Neuronal stem cell (in vitro differentiated cells): ENCODE data around the gene GPR87.

Source experiments
- DNase-seq: peaks from one replicate; pipeline ENCODE4 v3.0.0-alpha.2; 2013; ENCODE audit warnings: low spot score
- H2AFZ ChIP-seq: one replicate; pipeline ENCODE4 v1.6.1; 2013; ENCODE audit warnings: mild to moderate bottlenecking, low read length, inconsistent platforms
- H2AK5ac ChIP-seq: 2 replicates; pipeline ENCODE4 v1.6.1; 2013; ENCODE audit warnings: low read depth, mild to moderate bottlenecking, inconsistent platforms, low read length, moderate library complexity, mixed read lengths
- H2BK120ac ChIP-seq: 2 replicates; pipeline ENCODE4 v1.6.1; 2013; ENCODE audit warnings: low read depth, mild to moderate bottlenecking, inconsistent platforms, low read length, moderate library complexity, mixed read lengths
- H2BK12ac ChIP-seq: one replicate; pipeline ENCODE4 v1.6.1; 2013; ENCODE audit warnings: low read length, inconsistent platforms
- H2BK15ac ChIP-seq: 2 replicates; pipeline ENCODE4 v1.6.1; 2013; ENCODE audit warnings: mild to moderate bottlenecking, low read length, inconsistent platforms, mixed read lengths
- H2BK5ac ChIP-seq: one replicate; pipeline ENCODE4 v1.6.1; 2013; ENCODE audit warnings: inconsistent platforms, mild to moderate bottlenecking, low read length, moderate library complexity
- H3K14ac ChIP-seq: one replicate; pipeline ENCODE4 v1.6.1; 2013; ENCODE audit warnings: low read length, inconsistent platforms
- H3K18ac ChIP-seq: 2 replicates; pipeline ENCODE4 v1.6.1; 2013; ENCODE audit warnings: low read length, inconsistent platforms
- H3K23ac ChIP-seq: 2 replicates; pipeline ENCODE4 v1.6.1; 2013; ENCODE audit warnings: low read depth, mild to moderate bottlenecking, mixed read lengths, low read length, inconsistent platforms; ENCODE audit not compliant: poor library complexity
- H3K27ac ChIP-seq: replicated peaks from 3 replicates; pipeline ENCODE4 v1.5.1; 2013; ENCODE audit warnings: low read length, inconsistent platforms
- H3K27me3 ChIP-seq, 3 experiments: 2 replicates each; pipeline ENCODE4 v1.6.1; 2013; ENCODE audit warnings: low read length in 3 of 3, mild to moderate bottlenecking in 2 of 3, inconsistent platforms in 1 of 3, low read depth in 1 of 3, mixed read lengths in 1 of 3, moderate library complexity in 1 of 3; ENCODE audit not compliant: control insufficient read depth in 3 of 3, insufficient read depth in 3 of 3
- H3K36me3 ChIP-seq, 2 donors: replicated peaks in 1 of 2; 2 replicates each; pipeline ENCODE4 v1.6.1; 2013; ENCODE audit warnings: low read length in 2 of 2; ENCODE audit not compliant: control insufficient read depth in 2 of 2, insufficient read depth in 2 of 2
- H3K4ac ChIP-seq: 2 replicates; pipeline ENCODE4 v1.6.1; 2013; ENCODE audit warnings: inconsistent platforms, mild to moderate bottlenecking, low read length, moderate library complexity
- H3K4me1 ChIP-seq, 2 donors: 1 replicate in 1 of 2; 2 replicates in 1 of 2; pipeline ENCODE4 v1.6.1; 2013; ENCODE audit warnings: low read length in 2 of 2, low read depth in 1 of 2; ENCODE audit not compliant: control insufficient read depth in 2 of 2, insufficient read depth in 1 of 2
- H3K4me2 ChIP-seq: one replicate; pipeline ENCODE4 v1.6.1; 2013; ENCODE audit warnings: mild to moderate bottlenecking, low read length, inconsistent platforms; ENCODE audit not compliant: insufficient read depth, poor library complexity, severe bottlenecking
- H3K4me3 ChIP-seq, 2 donors: 2 replicates each; pipeline ENCODE4 v1.5.1; 2013; ENCODE audit warnings: low read length in 2 of 2, mild to moderate bottlenecking in 2 of 2, inconsistent platforms in 1 of 2, moderate library complexity in 1 of 2
- H3K79me1 ChIP-seq: one replicate; pipeline ENCODE4 v1.6.1; 2013; ENCODE audit warnings: low read depth, mild to moderate bottlenecking, inconsistent platforms, low read length, moderate library complexity
- H3K9ac ChIP-seq: one replicate; pipeline ENCODE4 v1.6.1; 2013; ENCODE audit warnings: mild to moderate bottlenecking, low read depth, low read length, inconsistent platforms; ENCODE audit not compliant: poor library complexity
- H3K9me3 ChIP-seq, 2 donors: replicated peaks in 1 of 2; 2 replicates each; pipeline versions ENCODE3 to v1.6.1; 2013; ENCODE audit warnings: low read length in 2 of 2, mild to moderate bottlenecking in 2 of 2, inconsistent platforms in 1 of 2, low read depth in 1 of 2, mixed read lengths in 1 of 2, moderate library complexity in 1 of 2; ENCODE audit not compliant: control insufficient read depth in 2 of 2, insufficient read depth in 1 of 2
- H4K8ac ChIP-seq: one replicate; pipeline ENCODE4 v1.6.1; 2013; ENCODE audit warnings: low read depth, mild to moderate bottlenecking, inconsistent platforms, low read length, moderate library complexity
- H4K91ac ChIP-seq: one replicate; pipeline ENCODE4 v1.6.1; 2013; ENCODE audit warnings: low read length, low read depth, mild to moderate bottlenecking, inconsistent platforms; ENCODE audit not compliant: poor library complexity
- WGBS, 2 donors: extraction: QIAGEN DNeasy Blood & Tissue Kit; methylation state at CpG; one replicate each; pipeline ENCODE4 v1.1.7; 2013; ENCODE audit warnings: missing lambda C conversion rate in 2 of 2, mixed read lengths in 1 of 2; ENCODE audit not compliant: insufficient read length in 2 of 2, insufficient replicate concordance in 1 of 2; ENCODE audit errors: extremely low coverage in 2 of 2; 5-methylcytosine and 5-hydroxymethylcytosine counted together

Gene GPR87

DNA sequence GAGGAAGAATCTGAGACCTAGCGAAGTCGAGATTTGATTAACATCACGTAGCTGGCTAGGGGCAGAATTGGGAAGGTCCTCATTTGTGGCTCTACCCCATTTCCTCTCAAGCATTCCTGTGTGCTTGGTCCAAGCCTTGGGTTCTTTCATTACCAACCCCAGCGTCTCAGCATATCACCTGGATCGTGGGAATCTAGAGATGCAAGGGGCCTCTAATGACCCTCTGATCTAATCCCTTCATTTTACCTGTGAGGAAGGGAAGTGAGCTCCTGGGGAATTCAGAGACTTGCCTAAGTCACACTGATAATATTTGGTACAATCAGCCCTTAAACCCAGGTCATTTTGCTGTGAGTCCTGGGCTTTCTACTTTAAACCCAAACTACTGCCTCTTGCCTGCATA is 2.0 kb downstream of the GPR87 start:
- no peak overlapping the region for H2BK15ac ChIP-seq
- H3K14ac ChIP-seq, result no peak overlapping the region
- H3K4me1 ChIP-seq, result no peaks in the 10 kb centered on the region
- H3K18ac ChIP-seq, result no peak overlapping the region
- no CpG with 5 or more reads among the region's 5 CpGs for WGBS, 2 donors
- H3K23ac ChIP-seq, result no peak overlapping the region
- DNase-seq, result no peak
- H2BK12ac ChIP-seq, result no peak overlapping the region
- H3K9ac ChIP-seq, result no peak overlapping the region
- H4K91ac ChIP-seq, result no peak overlapping the region
- no peak overlapping the region for H2BK5ac ChIP-seq
- no peaks in the 10 kb centered on the region for H3K9me3 ChIP-seq
- H3K27ac ChIP-seq, result no peak overlapping the region
- no peak overlapping the region for H3K4me3 ChIP-seq
- H2AFZ ChIP-seq, result no peak overlapping the region
- H3K4ac ChIP-seq, result no peak overlapping the region
- no peak overlapping the region for H3K4me2 ChIP-seq
- H2BK120ac ChIP-seq, result no peak overlapping the region
- H2AK5ac ChIP-seq, result no peak overlapping the region
- no peaks in the 10 kb centered on the region for H3K36me3 ChIP-seq
- H3K79me1 ChIP-seq, result no peaks in the 10 kb centered on the region
- no peaks in the 10 kb centered on the region for H3K27me3 ChIP-seq
- no peak overlapping the region for H4K8ac ChIP-seq

DNA sequence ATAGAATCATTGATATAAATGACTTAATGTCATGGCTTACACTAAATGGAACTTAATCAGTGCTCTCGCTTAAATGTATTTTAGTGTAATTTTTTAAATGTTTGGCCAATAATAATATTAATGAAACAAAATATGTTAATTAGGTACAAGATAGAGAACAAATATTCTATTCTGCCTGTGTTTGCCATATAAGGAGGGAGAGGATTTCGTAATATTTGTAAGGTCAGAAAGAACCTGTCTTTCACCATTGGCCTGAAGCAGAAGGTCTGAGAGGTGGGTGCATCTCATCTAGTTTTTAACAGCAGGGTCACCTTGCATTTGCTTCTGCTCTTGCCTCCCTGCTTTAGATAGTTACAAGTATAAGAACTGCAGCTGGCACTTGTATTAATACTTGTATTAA is 2.5 kb downstream of the GPR87 start:
- Histone ChIP-seq H2BK120ac (no peak overlapping the region), H3K4ac (no peak overlapping the region)
- no CpG with 5 or more reads among the region's 2 CpGs for WGBS, 2 donors

DNA sequence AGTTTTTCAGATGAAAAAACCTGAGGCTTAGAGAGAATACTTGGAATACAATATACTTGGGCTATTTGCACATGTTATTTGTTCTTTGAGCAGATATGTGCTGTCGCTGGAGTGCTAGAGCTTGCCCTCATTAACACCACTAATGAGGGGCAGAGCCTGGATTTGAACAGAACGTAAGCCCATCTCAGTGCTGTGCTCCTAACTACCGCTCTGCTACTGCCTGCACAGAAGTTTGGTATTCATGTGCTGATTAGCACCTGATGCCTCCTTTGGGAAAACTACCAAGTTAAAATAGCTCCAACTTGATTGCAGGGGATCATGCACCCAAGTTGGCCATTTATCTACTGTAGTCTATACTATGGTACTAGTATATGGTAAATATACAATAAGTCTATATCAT is 3.6 kb downstream of the GPR87 start:
- Histone ChIP-seq H3K9ac (no peak overlapping the region), H3K79me1 (no peaks in the 10 kb centered on the region), H4K8ac (no peak overlapping the region), H3K18ac (no peak overlapping the region), H4K91ac (no peak overlapping the region), H3K4ac (no peak overlapping the region), H3K27ac (no peak overlapping the region), H2BK5ac (no peak overlapping the region), H2BK120ac (no peak overlapping the region), H2BK12ac (no peak overlapping the region), H3K36me3 (no peaks in the 10 kb centered on the region), H3K14ac (no peak overlapping the region), H2AFZ (no peak overlapping the region), H3K4me3 (no peak overlapping the region), H3K4me1 (no peaks in the 10 kb centered on the region), H2BK15ac (no peak overlapping the region), H3K27me3 (no peaks in the 10 kb centered on the region), H3K4me2 (no peak overlapping the region), H3K23ac (no peak overlapping the region), H3K9me3 (no peaks in the 10 kb centered on the region), H2AK5ac (no peak overlapping the region)
- DNase-seq, result no peak
- no CpG with 5 or more reads among the region's 3 CpGs for WGBS, 2 donors

More for the DNA sequence above, 2.5 kb downstream of the GPR87 start:
- Histone ChIP-seq H2BK5ac (no peak overlapping the region), H3K27ac (no peak overlapping the region), H3K4me2 (no peak overlapping the region), H3K9me3 (no peaks in the 10 kb centered on the region), H2AFZ (no peak overlapping the region), H3K14ac (no peak overlapping the region), H3K4me1 (no peaks in the 10 kb centered on the region), H2BK12ac (no peak overlapping the region), H3K79me1 (no peaks in the 10 kb centered on the region), H3K36me3 (no peaks in the 10 kb centered on the region), H2BK15ac (no peak overlapping the region), H3K27me3 (no peaks in the 10 kb centered on the region), H3K9ac (no peak overlapping the region), H3K4me3 (no peak overlapping the region), H3K23ac (no peak overlapping the region), H4K8ac (no peak overlapping the region), H4K91ac (no peak overlapping the region), H3K18ac (no peak overlapping the region), H2AK5ac (no peak overlapping the region)
- no peak for DNase-seq

DNA sequence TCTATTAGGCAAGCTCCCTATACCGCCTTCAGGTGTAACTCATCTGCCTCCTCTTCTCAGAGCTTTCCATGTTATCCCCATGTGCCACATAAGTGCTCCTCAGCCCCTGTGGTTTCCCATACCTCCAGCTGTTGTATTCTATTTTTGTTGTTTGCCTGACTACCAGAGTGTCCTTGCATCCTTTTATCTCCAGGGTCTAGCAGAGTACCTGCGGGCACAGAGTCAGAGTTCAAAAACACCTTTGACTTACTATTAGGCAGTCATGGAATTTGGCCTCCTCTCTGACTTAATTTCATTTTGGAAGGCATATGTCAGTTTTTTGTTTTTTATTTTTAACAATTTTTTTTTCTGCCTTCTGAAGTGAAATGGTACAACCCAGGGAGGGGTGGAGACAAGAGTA is 7.1 kb downstream of the GPR87 start:
- Histone ChIP-seq H2AFZ (no peak overlapping the region), H2BK120ac (no peak overlapping the region), H3K14ac (no peak overlapping the region), H3K36me3 (no peaks in the 10 kb centered on the region), H2BK12ac (no peak overlapping the region), H3K4me3 (no peak overlapping the region), H3K4ac (no peak overlapping the region), H3K79me1 (no peaks in the 10 kb centered on the region), H3K9ac (no peak overlapping the region), H3K18ac (no peak overlapping the region), H2BK15ac (no peak overlapping the region), H4K8ac (no peak overlapping the region), H2AK5ac (no peak overlapping the region), H3K27me3 (no peaks in the 10 kb centered on the region), H3K9me3 (no peaks in the 10 kb centered on the region), H4K91ac (no peak overlapping the region), H3K23ac (no peak overlapping the region), H3K27ac (no peak overlapping the region), H3K4me1 (peaks cover 6 to 7% of the 10 kb centered on the region in 2 donors), H2BK5ac (no peak overlapping the region), H3K4me2 (no peak overlapping the region)
- WGBS, 2 donors, result no CpG with 5 or more reads among the region's 2 CpGs
- DNase-seq, result no peak
